K562 (cell line): ENCODE measurements around the gene PCDH9. TPM values are rescaled to one million over a fixed set of nuclear protein-coding genes. Genes with fewer than 3 reads are reported as not detected.

Experiments
- BDP1 ChIP-seq: IDR thresholded peaks from 3 replicates; pipeline ENCODE4 v1.6.1; 2011; ENCODE audit not compliant: insufficient read length, insufficient read depth
- CHD2 ChIP-seq: IDR thresholded peaks from 2 replicates; pipeline ENCODE4 v1.6.1; 2011; ENCODE audit warnings: low read depth, low read length
- CREB3 ChIP-seq: fragments of 450-650 bp; conservative IDR thresholded peaks from 2 replicates; pipeline ENCODE4 v1.6.1; 2016; ENCODE audit warnings: missing genetic modification characterization, low read depth, mild to moderate bottlenecking, missing compliant biosample characterization, moderate library complexity
- HNRNPH1 ChIP-seq: fragments of 200-400 bp; formaldehyde crosslinking; optimal IDR thresholded peaks from 2 replicates; pipeline ENCODE3; 2017; ENCODE audit warnings: low read depth, mild to moderate bottlenecking, low read length, moderate library complexity
- NFIC ChIP-seq: fragments of 450-650 bp; IDR thresholded peaks from 2 replicates; pipeline ENCODE4 v1.6.1; 2017; ENCODE audit warnings: mild to moderate bottlenecking, inconsistent platforms
- PRMT5 ChIP-seq: sonication (generic); formaldehyde crosslinking; IDR thresholded peaks from 2 replicates; pipeline ENCODE4 v1.5.0; 2020; ENCODE audit warnings: missing genetic modification reagents
- SMARCB1 ChIP-seq: IDR thresholded peaks from 2 replicates; pipeline ENCODE4 v1.6.1; 2011; ENCODE audit warnings: improper control_type of control experiment, low read depth; ENCODE audit not compliant: insufficient read length
- polyA plus RNA-seq, 8 experiments: library from polyadenylated mRNA; depleted of rRNA in 4 of 8; stranded (reverse) in 5 of 8; unstranded in 3 of 8; fragments of >200 nt; fragmentation: Nextera tagmentation in 2 of 8; fragmentation: Illumina TruSeq in 1 of 8; extraction: Ambion mirVana in 2 of 8; extraction: Trizol in 1 of 8; gene quantifications; 2 replicates each; pipeline versions ENCODE4 v1.2.1 to v1.2.3, GENCODE V29; 2011 to 2014; ENCODE audit warnings: inconsistent platforms in 1 of 8, missing spikeins in 1 of 8
- total RNA-seq, 7 experiments: library from RNA; depleted of rRNA in 6 of 7; stranded (reverse); fragments of >200 nt in 6 of 7; fragmentation: Illumina TruSeq in 2 of 7; extraction: Trizol in 2 of 7; gene quantifications; 2 replicates each; pipeline versions ENCODE4 v1.2.1 to v1.2.3, GENCODE V29; 2011 to 2021; ENCODE audit warnings: low replicate concordance in 1 of 7
- TF ChIP-seq, protein P1 (sequence below): fragments of 250-450 bp; sonication (Bioruptor Pico); IDR thresholded peaks from 2 replicates; pipeline ENCODE4 v1.4.0; 2020

Gene PCDH9
- total and polyA plus RNA-seq, 9 of the 15 experiments (the other 6 are each of a cell fraction or from before 2014, with no cell fraction given), result 1.1 to 6.7 (median 4.9) TPM

GRCh38 chr13:66849706-66850105, 380.4 kb downstream of the PCDH9 start (continued):
- TF ChIP-seq, protein P1, sequence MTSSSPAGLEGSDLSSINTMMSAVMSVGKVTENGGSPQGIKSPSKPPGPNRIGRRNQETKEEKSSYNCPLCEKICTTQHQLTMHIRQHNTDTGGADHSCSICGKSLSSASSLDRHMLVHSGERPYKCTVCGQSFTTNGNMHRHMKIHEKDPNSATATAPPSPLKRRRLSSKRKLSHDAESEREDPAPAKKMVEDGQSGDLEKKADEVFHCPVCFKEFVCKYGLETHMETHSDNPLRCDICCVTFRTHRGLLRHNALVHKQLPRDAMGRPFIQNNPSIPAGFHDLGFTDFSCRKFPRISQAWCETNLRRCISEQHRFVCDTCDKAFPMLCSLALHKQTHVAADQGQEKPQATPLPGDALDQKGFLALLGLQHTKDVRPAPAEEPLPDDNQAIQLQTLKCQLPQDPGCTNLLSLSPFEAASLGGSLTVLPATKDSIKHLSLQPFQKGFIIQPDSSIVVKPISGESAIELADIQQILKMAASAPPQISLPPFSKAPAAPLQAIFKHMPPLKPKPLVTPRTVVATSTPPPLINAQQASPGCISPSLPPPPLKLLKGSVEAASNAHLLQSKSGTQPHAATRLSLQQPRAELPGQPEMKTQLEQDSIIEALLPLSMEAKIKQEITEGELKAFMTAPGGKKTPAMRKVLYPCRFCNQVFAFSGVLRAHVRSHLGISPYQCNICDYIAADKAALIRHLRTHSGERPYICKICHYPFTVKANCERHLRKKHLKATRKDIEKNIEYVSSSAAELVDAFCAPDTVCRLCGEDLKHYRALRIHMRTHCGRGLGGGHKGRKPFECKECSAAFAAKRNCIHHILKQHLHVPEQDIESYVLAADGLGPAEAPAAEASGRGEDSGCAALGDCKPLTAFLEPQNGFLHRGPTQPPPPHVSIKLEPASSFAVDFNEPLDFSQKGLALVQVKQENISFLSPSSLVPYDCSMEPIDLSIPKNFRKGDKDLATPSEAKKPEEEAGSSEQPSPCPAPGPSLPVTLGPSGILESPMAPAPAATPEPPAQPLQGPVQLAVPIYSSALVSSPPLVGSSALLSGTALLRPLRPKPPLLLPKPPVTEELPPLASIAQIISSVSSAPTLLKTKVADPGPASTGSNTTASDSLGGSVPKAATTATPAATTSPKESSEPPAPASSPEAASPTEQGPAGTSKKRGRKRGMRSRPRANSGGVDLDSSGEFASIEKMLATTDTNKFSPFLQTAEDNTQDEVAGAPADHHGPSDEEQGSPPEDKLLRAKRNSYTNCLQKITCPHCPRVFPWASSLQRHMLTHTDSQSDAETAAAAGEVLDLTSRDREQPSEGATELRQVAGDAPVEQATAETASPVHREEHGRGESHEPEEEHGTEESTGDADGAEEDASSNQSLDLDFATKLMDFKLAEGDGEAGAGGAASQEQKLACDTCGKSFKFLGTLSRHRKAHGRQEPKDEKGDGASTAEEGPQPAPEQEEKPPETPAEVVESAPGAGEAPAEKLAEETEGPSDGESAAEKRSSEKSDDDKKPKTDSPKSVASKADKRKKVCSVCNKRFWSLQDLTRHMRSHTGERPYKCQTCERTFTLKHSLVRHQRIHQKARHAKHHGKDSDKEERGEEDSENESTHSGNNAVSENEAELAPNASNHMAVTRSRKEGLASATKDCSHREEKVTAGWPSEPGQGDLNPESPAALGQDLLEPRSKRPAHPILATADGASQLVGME (CRISPR knock-in tag), result no peak
- TF ChIP-seq CREB3 (tag) (no peak), SMARCB1 (no peak), NFIC (no peak), HNRNPH1 (no peak), PRMT5 (CRISPR knock-in tag) (no peak), CHD2 (no peak), BDP1 (no peak)
